Loucy (cell line): ENCODE data around the gene TTLL5.
A peak's percentile ranks its signal among the peaks of the same experiment; 100 is the strongest.

Experiments used
- H2AFZ ChIP-seq: fragments of 200-600 bp; sonication (generic); 2 replicates; pipeline ENCODE4 v1.6.0; 2016; ENCODE audit warnings: antibody characterized with exemption, mild to moderate bottlenecking, low read length, moderate library complexity
- H3F3A ChIP-seq: fragments of 200-600 bp; 2 replicates; pipeline ENCODE4 v1.6.0; 2016; ENCODE audit warnings: antibody characterized with exemption, low read depth, mild to moderate bottlenecking
- H3K27me3 ChIP-seq: fragments of 200-600 bp; sonication (generic); 2 replicates; pipeline ENCODE4 v1.6.1; 2014; ENCODE audit warnings: low read length, mild to moderate bottlenecking; ENCODE audit not compliant: insufficient read depth, poor library complexity, severe bottlenecking
- H3K36me3 ChIP-seq: fragments of 200-600 bp; sonication (generic); 2 replicates; pipeline ENCODE4 v1.6.1; 2016; ENCODE audit warnings: low read length; ENCODE audit not compliant: insufficient read depth
- H3K4me1 ChIP-seq: fragments of 200-600 bp; sonication (generic); 2 replicates; pipeline ENCODE4 v1.5.1; 2014; ENCODE audit warnings: low read length, mild to moderate bottlenecking; ENCODE audit not compliant: insufficient read depth, poor library complexity, severe bottlenecking
- H3K4me2 ChIP-seq: fragments of 200-600 bp; sonication (generic); 2 replicates; pipeline ENCODE4 v1.6.0; 2014; ENCODE audit warnings: antibody characterized with exemption, low read length, low read depth, mild to moderate bottlenecking; ENCODE audit not compliant: poor library complexity, severe bottlenecking
- H3K4me3 ChIP-seq: fragments of 200-600 bp; sonication (generic); 2 replicates; pipeline ENCODE4 v1.5.1; 2014; ENCODE audit warnings: low read length, mild to moderate bottlenecking, mixed read lengths; ENCODE audit not compliant: poor library complexity, severe bottlenecking
- H3K79me2 ChIP-seq: fragments of 200-600 bp; sonication (generic); 2 replicates; pipeline ENCODE4 v1.6.1; 2014; ENCODE audit warnings: low read length; ENCODE audit not compliant: insufficient read depth
- H3K9ac ChIP-seq: fragments of 200-600 bp; sonication (generic); 2 replicates; pipeline ENCODE4 v1.6.0; 2014; ENCODE audit warnings: mild to moderate bottlenecking, low read depth, low read length, moderate library complexity; ENCODE audit not compliant: poor library complexity, severe bottlenecking
- H3K9me2 ChIP-seq: fragments of 200-600 bp; sonication (generic); replicated peaks from 2 replicates; pipeline ENCODE4 v1.6.1; 2016; ENCODE audit warnings: low read depth, low read length, mixed read lengths
- H3K9me3 ChIP-seq: fragments of 200-600 bp; sonication (generic); 2 replicates; pipeline ENCODE4 v1.6.1; 2014; ENCODE audit warnings: mild to moderate bottlenecking, antibody characterized with exemption, low read length, low read depth; ENCODE audit not compliant: insufficient read depth
- H4K20me1 ChIP-seq: fragments of 200-600 bp; sonication (generic); 2 replicates; pipeline ENCODE4 v1.6.0; 2014; ENCODE audit warnings: antibody characterized with exemption, low read length, mild to moderate bottlenecking; ENCODE audit not compliant: insufficient read depth, poor library complexity, severe bottlenecking
- EZH2phosphoT487 ChIP-seq: fragments of 200-600 bp; IDR thresholded peaks from 2 replicates; pipeline ENCODE4 v1.6.1; 2018; ENCODE audit warnings: antibody characterized with exemption, mild to moderate bottlenecking, moderate library complexity, borderline replicate concordance
- TF ChIP-seq, protein P1 (sequence below): fragments of 200-600 bp; sonication (generic); conservative IDR thresholded peaks from 2 replicates; pipeline ENCODE4 v1.5.1; 2014; ENCODE audit warnings: mild to moderate bottlenecking, antibody characterized with exemption, low read length

Gene TTLL5

DNA sequence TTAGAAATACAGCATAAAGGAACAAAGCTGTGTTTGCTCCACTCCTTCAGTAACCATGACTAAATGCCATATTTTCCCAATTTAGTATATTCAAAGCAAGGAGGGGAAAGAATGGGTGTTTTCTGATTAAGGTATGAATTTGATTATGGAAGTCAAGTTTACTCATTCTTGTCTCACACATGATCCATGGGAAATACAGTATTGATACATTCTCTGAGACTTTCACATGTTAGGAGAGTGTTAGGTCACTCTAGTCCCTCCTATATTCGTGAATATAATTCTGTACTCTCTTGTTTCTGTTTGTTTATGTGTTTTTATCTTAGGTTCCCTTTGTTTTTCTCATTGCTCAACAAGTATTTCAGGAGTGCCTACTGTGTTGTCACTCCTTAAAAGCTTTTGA is 42.4 kb downstream of the TTLL5 start:
- Histone ChIP-seq H3K79me2 (no peaks in the 10 kb centered on the region), H3F3A (no peaks in the 10 kb centered on the region), H3K9ac (no peak overlapping the region), H3K9me3 (no peaks in the 10 kb centered on the region), H2AFZ (no peak overlapping the region), H3K36me3 (peaks cover 66% of the 10 kb centered on the region; the same call in 1 of the 2 replicates), H3K4me3 (no peak overlapping the region), H3K9me2 (no peaks in the 10 kb centered on the region), H3K27me3 (no peaks in the 10 kb centered on the region), H4K20me1 (no peaks in the 10 kb centered on the region), H3K4me1 (no peaks in the 10 kb centered on the region), H3K4me2 (no peak overlapping the region)
- no peak for TF ChIP-seq EZH2phosphoT487
- TF ChIP-seq, protein P1, sequence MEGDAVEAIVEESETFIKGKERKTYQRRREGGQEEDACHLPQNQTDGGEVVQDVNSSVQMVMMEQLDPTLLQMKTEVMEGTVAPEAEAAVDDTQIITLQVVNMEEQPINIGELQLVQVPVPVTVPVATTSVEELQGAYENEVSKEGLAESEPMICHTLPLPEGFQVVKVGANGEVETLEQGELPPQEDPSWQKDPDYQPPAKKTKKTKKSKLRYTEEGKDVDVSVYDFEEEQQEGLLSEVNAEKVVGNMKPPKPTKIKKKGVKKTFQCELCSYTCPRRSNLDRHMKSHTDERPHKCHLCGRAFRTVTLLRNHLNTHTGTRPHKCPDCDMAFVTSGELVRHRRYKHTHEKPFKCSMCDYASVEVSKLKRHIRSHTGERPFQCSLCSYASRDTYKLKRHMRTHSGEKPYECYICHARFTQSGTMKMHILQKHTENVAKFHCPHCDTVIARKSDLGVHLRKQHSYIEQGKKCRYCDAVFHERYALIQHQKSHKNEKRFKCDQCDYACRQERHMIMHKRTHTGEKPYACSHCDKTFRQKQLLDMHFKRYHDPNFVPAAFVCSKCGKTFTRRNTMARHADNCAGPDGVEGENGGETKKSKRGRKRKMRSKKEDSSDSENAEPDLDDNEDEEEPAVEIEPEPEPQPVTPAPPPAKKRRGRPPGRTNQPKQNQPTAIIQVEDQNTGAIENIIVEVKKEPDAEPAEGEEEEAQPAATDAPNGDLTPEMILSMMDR: no peak

DNA sequence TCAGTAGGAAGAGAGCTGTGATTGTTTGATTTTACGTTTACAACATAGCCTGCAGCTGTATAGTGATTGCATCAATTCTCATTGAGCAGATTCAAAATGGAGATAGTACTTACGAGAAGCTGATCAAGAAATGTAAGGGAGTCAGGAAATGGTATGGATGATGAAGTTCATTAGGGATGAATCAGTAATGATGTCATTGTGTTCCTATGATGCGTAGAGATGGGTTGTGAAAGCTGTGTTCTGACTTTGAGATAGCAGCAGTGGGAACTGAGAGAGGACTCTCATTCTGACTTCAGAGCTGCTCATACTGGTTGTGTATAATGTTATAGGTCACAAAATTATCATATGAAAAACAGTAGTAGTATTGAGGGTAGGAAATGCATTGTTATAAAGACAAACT is 44.0 kb downstream of the TTLL5 start:
- H3K79me2 ChIP-seq: no peaks in the 10 kb centered on the region
- H2AFZ ChIP-seq: no peak overlapping the region
- no peaks in the 10 kb centered on the region for H3F3A ChIP-seq
- TF ChIP-seq, protein P1: no peak
- TF ChIP-seq EZH2phosphoT487: no peak
- no peak overlapping the region for H3K4me3 ChIP-seq
- peaks cover 53% of the 10 kb centered on the region for H3K36me3 ChIP-seq
- no peaks in the 10 kb centered on the region for H3K9me2 ChIP-seq
- H3K27me3 ChIP-seq: no peaks in the 10 kb centered on the region
- H3K4me1 ChIP-seq: no peaks in the 10 kb centered on the region
- H3K4me2 ChIP-seq: no peak overlapping the region
- H3K9me3 ChIP-seq: no peaks in the 10 kb centered on the region
- no peaks in the 10 kb centered on the region for H4K20me1 ChIP-seq
- no peak overlapping the region for H3K9ac ChIP-seq

DNA sequence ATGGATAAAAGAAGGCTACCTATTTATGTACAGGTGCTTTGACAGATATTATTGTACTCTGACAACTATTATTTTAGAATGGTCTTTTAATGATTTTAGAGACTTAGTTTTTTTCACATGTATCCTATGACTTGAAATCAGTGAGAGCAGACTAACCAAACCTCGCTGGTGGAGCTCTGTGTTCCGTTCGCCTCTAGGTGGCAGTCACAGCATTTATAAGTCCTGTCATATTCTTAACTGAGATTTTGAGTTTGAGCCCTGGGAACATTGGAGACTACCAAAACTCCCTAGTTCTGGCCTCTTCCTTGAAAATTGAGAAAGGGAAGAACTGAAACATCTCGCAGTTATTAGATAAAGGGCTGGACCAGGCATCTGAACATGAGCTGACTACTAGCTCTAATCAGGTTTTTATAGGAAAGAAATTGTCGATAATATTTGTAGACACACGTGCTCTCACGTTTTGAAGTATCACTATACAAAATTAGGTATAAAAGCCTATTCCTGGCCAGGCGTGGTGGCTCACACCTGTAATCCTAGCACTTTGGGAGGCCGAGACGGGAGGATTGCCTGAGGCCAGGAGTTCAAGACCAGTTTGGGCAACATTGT is 48.3 kb downstream of the TTLL5 start:
- Histone ChIP-seq H3K4me3 (no peak overlapping the region), H3K9ac (no peak overlapping the region), H3K4me2 (no peak overlapping the region), H3F3A (no peaks in the 10 kb centered on the region), H4K20me1 (no peaks in the 10 kb centered on the region), H3K27me3 (no peaks in the 10 kb centered on the region), H3K4me1 (no peaks in the 10 kb centered on the region), H2AFZ (no peak overlapping the region), H3K9me3 (no peaks in the 10 kb centered on the region), H3K79me2 (no peaks in the 10 kb centered on the region), H3K9me2 (no peaks in the 10 kb centered on the region), H3K36me3 (peaks cover 34% of the 10 kb centered on the region)
- TF ChIP-seq, protein P1: peak; percentile 82
- TF ChIP-seq EZH2phosphoT487: no peak
